HuH-7.5 (cell line): Measurements from ENCODE around the gene MLXIPL.
A peak's percentile ranks its signal among the peaks of the same experiment; 100 is the strongest.
"Not testable (repeated sequence)": the region's sequence is repeated elsewhere in the genome, so short reads cannot be mapped to it uniquely, and the experiment has no call there.

Experiments
- DNase-seq: peaks from one replicate; pipeline ENCODE4 v3.0.0; 2011; ENCODE audit warnings: low spot score

The MLXIPL gene, protein sequence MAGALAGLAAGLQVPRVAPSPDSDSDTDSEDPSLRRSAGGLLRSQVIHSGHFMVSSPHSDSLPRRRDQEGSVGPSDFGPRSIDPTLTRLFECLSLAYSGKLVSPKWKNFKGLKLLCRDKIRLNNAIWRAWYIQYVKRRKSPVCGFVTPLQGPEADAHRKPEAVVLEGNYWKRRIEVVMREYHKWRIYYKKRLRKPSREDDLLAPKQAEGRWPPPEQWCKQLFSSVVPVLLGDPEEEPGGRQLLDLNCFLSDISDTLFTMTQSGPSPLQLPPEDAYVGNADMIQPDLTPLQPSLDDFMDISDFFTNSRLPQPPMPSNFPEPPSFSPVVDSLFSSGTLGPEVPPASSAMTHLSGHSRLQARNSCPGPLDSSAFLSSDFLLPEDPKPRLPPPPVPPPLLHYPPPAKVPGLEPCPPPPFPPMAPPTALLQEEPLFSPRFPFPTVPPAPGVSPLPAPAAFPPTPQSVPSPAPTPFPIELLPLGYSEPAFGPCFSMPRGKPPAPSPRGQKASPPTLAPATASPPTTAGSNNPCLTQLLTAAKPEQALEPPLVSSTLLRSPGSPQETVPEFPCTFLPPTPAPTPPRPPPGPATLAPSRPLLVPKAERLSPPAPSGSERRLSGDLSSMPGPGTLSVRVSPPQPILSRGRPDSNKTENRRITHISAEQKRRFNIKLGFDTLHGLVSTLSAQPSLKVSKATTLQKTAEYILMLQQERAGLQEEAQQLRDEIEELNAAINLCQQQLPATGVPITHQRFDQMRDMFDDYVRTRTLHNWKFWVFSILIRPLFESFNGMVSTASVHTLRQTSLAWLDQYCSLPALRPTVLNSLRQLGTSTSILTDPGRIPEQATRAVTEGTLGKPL

DNA sequence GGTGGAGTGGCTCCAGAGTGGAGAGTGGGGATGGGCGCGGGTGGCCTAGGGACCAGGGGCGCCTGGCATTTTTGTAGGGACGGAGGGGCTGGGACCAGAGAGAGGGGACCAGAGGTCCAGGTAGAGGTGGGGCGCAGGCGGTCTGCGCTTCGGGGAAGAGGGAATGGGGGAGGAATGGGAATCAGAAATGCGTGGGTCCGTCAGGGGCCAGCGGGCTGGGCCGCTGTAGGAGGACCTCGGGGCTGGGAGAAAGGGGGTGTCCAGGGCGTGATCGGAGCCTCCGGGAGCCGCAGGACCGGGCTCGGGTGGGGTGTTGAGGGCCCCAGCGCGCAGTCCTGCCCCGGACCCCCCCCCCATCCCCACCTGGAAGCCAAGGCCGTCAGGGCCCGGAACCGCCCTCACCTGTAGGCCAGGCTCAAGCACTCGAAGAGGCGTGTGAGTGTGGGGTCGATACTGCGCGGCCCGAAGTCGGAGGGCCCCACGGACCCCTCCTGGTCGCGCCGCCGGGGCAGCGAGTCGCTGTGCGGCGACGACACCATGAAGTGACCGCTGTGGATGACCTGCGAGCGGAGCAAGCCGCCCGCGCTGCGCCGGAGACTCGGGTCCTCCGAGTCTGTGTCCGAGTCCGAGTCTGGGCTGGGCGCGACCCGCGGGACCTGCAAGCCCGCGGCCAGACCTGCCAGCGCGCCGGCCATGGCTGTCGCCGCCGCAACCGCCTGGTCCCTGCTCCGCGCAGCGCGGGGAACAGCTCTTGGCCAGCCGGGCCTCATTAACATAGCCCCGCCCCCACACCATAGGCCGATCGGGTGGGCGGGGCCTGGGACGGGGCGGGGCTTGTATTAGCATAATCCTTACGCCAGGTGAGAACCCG lies at the start of gene MLXIPL:
Gene MLXIPL, minus strand, starts transcription at position 725 of the 871 bp plus-strand sequence. Its CDS starts 30 bp downstream, at position 695.
- peak; percentile 90 for DNase-seq

DNA sequence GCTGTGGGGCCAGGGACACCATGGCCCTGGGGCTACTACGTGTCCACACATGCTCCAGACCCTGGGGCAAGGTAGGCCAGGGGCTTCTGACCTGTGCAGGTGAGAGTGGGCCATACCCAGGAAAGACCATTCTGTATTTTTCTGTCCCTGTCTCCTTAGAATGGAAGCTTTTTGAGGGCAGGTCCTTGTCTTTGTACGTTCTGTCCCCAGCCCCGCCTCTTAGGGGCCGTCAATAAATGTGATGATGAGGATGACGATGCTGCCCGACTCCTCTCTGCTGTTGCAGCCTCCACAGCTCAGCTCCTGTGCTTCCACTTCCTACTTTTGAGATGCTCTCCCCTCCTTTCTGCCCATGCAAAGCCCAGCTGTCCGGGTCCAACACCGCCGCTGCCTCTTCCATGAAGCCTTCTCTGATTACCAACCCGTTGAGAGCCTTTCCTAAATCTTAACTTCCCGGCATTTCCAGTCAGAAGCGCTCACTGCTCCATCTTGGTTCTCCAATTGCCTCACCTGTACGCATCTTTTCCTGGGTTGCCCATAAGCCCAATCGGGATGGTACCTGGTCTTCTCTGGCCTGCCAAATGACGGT lies 47.6 kb upstream of the MLXIPL start:
- DNase-seq, result no peak

DNA sequence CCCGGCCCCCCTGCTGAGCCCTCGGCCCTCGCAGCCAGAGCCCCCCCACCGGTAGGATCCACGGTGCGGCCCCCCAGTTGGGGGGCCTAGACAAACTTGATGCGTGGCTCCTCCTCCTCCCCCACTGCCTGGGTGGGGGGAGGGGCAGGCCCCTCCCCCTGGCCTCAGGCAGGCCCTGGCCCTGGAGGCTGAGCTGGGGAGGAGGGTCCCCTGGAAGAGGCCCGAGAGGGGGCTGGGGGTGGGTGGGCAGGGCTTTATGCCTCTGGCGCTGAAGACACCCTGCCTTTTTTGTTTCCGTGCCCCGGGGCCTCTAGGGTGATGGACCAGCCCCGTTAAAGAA lies 47.0 kb upstream of the MLXIPL start:
- DNase-seq, result no peak

DNA sequence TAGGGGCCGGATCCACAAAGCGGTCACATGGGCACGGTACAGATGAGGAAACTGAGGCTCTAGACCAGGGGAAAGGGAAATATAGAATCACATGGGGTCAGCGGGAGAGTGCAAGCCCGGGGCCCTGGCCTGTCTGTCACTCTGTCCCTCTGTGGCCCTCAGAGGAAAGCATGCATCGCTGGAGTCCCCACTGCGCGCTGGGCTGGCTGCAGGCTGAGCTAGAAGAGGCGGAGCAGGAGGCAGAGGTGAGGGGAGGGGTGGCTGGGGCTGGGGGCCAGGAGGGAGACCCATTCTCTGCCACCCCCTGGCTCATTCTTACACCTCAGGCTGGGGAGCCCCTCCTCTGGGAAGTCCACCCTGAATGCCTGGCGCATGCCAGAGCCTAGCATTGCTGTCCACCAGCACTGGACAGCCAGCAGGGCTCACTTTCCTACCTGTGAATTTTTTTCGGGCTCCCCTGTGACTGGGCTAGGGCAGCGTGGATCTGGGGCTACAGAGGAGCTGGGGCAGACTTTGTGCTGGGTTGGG lies 45.6 kb upstream of the MLXIPL start:
- DNase-seq, result no peak

DNA sequence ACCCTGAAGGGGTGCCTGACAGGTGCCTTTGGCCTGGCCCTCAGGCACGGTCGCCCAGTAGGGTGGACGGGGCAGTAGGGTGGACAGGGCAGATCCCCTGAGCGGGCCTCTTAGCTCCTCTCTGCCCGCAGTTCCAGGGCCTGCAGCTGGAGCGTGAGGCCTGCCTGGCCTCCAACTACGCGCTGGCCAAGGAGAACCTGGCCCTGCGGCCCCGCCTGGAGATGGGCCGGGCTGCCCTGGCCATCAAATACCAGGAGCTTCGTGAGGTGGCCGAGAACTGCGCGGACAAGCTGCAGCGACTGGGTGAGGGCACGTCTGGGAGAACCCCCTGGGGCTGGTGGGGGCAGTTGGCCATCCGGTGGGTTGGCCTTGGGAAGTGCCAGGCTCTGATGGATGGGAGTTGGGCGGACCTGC lies 45.0 kb upstream of the MLXIPL start:
- DNase-seq, result no peak

DNA sequence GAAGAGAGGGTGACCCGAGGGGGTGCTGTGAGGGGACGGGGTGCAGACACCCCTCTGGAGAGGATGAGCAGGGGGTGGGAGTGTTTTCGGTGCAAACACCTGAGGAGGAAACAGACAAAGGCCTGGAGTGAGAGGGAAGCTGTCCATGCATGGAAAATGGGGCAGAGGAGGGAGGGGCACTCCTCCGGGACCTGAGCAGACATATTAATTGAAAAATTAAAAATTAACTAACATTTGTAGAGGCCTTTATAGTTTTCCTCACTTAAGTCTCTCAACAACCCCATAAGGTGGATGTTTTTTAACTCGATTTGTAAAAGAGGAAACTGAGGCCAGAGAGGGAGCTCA lies 44.5 kb upstream of the MLXIPL start:
- DNase-seq, result no peak

DNA sequence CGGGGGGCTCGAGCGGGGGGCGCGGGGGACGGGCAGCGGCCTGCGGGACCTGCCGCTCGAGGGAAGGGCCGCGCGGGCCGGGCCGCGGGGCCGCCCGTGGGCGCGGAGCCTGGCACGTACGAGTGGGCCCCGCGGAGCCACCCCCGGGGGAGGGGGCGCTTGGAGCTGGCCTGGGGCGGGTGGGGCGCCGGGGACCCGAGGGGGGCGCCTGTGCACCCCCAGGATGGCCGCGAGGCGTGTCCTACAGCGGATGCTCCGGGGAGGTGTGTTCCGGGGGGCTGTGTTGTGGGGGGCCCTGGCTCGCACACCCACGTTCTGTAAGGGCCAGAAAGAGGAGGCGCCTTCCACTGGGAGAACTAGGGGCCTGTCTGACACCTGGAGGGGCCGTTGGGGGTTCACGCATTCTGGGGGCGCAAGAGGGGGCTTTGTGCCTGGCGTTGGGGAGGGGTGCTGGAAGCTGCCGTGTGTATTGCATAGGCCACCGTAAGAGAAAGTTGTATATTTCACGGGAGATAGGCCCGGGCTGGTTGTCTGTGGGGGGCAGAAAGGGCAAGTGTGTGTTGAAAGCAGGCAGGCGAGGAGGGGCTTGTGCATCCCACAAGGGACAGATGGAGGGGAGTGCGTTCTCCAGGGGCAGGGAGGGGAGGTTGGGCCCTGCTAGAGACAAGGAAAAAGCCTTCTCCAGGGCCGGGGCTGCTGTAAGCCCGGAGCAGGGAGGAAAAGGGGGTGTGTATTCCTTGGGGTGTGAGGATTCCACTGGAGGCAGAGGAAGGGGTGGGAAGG lies 44.0 kb upstream of the MLXIPL start:
- peak; percentile 48 for DNase-seq

DNA sequence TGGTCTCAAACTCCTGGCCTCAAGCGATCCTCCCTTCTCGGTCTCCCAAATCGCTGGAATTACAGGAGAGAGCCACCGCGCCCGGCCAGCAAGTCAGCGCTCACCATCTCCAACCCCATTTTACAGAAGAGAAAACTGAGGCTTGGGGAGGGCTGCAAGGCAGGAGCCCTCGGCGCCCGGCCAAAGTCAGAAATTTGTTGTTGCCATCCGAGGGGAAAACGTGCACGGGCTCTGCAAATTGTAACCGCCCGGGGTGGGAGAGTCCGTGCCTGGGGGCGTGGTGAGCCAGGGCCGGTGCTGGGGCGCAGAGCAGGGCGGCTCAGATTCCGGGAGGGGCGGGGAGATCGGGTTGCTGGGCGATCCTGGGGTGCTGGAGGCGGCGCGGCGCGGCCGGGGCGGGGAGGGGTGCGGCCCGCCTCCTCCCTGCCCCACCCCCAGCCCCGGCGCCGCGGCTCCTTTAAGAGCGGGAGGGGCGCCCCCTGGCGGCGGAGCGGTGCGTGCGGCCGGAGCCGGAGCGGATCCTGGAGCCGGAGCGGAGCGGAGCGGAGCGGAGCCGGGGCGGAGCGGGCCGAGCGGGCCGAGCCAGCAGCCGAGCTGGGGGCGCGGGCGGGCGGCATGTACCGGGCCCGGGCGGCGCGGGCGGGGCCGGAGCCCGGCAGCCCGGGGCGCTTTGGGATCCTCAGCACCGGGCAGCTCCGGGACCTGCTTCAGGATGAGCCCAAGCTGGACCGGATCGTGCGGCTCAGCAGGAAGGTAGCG lies 43.2 kb upstream of the MLXIPL start, which contains the start of gene VPS37D:
Gene VPS37D, plus strand, starts transcription at position 488 of the 759 bp plus-strand sequence. Its CDS starts 128 bp downstream, at position 616.
- DNase-seq, result peak; percentile 85

DNA sequence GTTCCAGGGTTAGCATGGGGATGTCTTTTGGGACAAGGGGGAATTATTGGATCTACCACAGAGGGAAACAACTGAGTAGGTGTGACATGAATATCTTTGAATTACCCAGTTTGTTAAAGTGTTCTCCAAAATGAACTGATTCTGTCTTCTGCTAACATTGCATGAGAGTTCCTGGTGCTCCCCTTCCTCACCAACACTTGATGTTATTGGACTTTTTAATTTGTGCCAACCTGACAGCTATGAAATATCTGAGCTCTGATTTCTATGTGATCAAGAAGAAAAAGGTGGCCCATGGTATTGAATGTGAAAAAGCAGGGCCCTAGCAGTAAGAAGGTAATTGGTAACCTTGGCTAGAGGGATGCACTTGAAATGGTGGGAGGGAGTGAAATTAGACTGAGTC lies 38.7 kb upstream of the MLXIPL start:
- DNase-seq, result no peak

DNA sequence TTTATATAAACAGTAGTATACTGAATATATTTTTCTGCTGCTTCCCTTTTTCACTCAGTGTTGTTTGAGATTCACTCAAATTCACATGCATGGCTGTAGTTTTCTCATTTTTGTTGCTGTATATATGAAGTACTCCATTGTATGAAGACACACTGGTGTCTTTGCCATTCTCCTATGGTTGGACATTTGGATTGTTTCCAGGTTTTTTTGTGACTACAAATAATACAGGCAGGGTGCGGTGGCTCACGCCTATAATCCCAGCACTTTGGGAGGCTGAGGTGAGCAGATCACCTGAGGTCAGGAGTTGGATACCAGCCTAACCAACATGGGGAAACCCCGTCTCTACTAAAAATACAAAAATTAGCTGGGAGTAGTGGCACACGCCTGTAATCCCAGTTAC lies 36.3 kb upstream of the MLXIPL start:
- DNase-seq, result not testable (repeated sequence)

DNA sequence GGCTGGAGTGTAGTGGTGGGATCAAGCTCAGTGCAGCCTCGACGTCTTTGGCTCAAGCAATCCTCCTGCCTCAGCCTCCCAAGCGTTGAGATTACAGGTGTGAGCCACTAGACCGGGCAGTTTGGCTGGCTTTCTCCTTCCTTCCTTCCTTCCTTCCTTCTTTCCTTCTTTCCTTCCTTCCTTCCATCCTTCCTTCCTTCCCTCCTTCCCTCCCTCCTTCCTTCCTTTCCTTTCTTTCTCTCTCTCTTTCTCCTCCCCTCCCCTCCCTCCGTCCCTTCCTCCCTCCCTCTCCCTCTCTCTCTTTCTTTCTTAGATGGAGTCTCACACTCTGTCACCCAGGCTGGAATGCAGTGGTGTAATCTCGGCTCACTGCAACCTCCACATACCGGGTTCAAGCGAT lies 35.7 kb upstream of the MLXIPL start:
- DNase-seq, result no peak

DNA sequence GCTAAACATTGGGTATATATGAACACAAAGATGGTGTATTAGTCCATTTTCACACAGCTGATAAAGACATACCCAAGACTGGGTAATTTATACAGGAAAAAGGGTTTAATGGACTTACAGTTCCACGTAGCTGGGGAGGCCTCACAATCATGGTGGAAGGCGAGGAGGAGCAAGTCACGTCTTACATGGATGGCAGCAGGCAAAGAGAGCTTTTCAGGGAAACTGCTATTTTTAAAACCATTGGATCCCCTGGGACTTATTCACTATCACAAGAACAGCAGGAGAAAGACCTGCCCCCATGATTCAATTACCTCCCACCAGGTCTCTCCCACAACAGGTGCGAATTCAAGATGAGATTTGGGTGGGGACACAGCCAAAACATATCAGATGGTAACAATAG lies 31.0 kb upstream of the MLXIPL start:
- not testable (repeated sequence) for DNase-seq

DNA sequence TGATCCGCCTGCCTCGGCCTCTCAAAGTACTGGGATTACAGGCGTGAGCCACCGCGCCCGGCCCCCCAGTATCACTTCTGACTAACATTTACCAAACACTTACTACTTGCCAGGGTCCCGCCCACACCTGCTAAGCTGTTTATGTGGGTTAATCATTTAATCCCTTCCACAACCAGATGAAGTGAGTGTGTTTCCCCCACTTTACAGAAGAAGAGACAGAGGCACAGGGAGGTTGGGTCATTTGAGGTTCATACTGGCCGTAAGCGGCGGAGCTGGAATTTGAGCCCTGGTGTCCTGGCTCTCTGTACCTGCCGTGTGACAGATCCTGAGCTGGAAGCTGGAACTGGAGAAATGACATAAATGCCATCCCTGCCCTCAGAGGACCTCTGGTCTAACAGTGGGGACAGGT lies 28.2 kb upstream of the MLXIPL start:
- DNase-seq, result no peak

DNA sequence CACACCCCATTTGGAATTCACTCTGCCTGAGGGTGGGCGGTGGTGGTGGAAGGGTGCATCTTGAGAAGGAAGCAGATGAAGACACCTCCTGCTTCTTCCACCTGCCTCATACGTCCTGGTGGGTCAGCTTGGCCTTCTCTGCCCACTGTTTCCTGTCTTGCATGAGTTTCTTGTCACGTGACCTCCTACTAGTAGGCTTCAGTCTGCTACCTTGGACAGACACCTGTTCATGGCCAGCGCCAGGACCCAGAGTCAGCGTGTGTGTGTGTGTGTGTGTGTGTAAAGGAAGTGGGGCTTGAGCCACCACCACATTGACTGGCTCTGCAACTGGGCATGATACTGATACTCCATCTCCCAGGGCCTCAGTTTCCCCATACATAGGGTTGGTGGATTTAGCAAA lies 26.2 kb upstream of the MLXIPL start:
- DNase-seq, result no peak

DNA sequence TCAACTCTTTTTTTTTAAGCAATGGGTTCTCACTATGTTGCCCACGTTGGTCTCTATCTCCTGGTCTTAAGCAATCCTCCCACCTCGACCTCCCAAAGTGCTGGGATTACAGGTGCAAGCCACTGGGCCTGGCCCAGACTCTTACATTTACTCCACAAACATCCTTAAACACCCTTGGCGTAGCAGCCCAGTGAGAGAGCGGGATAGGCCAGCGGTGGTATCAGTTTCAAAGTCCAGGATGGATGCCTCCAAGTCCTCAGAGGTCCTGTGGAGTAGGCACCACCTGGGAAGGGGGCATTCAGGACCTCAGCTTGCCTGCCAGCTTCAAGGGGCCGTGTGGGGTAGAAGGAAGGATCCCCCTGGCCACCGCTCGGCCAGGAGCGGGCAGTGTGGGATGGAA lies 25.3 kb upstream of the MLXIPL start:
- DNase-seq, result no peak

DNA sequence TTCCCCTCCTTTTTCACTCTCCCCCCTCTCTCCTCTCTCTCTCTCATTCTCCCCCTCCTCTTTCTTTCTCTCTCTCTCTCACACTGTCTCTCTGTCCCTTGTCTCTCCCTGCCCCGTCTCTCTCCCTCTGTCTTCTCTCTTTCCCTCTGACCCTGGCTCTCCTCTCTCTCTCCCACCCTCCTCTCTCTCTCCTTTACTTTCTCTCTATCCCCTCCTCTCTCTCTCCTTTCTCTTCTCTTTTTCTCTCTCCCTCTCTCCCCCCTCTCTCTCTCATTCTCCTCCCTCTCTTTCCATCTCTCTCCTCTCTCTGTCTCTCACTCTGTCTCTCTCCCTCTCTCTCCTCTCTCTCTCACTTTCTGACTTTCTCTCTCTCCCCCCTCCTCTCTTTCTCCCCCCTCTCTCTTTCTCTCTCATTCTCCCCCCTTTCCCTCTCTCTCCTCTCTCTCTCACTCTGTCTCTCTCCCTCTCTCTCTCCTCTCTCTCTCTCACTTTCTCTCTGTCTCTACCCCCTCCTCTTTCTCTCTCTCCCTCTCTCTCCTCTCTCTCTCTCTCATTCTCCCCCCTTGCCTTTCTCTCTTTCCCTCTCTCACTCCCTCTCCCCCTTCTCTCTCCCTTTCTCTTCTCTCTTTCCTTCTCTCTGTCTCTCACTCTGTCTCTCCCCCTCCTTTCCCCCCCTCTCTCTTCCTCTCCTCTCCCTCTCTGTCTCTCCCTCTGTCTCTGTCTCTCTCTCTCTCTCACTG lies 24.4 kb upstream of the MLXIPL start:
- DNase-seq, result no peak

DNA sequence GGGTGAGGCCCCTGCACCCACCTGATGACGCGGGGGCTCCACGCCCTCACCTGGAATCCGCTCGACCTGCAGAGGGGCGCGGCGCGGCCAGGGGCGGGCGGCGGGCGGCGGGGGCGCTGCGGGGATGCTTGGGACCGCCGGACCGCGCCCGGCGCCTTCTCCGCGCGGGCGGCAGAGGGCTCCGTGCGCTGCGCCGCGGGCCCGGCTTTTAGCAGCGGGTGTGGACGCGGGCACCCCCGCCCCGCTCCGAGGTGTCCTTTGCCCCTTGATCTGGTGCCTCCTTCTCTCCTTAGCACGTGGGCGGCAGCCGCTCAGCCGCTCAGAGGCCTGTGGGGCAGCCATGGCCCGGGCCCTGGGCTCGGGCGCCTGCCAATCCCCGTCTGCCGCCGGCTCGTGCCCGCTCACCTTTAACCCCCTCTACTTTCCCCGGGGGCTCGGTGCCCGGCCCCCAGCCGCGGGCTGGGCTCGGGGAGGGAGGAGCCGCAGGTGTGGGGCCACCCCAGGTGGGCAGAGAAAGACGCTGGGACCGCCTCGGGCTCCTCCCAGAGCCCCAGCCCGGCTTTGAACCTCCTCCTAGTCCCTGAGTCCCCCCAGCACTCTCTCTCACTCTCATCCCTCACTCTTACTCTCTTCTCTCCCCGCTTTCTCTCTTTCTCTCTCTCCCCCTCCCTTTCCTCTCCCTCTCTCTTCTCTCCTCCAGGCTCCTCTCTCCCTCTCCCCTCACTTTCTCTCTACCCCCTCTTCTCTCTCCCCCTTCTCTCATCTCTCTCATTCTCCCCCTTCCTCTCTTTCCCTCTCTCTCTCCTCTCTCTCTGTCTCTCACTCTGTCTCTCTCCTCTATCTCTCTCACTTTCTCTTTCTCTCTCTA lies 23.6 kb upstream of the MLXIPL start:
- DNase-seq, result no peak
